GM21529 (cell line): Measurements from ENCODE around the gene CD4.
"Not testable (repeated sequence)": the region's sequence is repeated elsewhere in the genome, so short reads cannot be mapped to it uniquely, and the experiment has no call there.

Experiments
- ATAC-seq: cut with Tn5 transposase; IDR thresholded peaks from one replicate; pipeline ENCODE4 v1.9.1; 2021; ENCODE audit not compliant: unreplicated experiment

Gene CD4

GRCh38 chr12:6788972-6789924 is at the start of gene CD4:
CD4 (plus strand) TSS chr12:6789528; CDS start chr12:6800139, 10,611 bp downstream.
- ATAC-seq = no peak

GRCh38 chr12:6742080-6742479 is 47.2 kb upstream of the CD4 start:
- ATAC-seq = not testable (repeated sequence)

- ATAC-seq = no peak
These were observed 46.5 kb upstream of the CD4 start for GRCh38 chr12:6742834-6743233.

GRCh38 chr12:6743300-6743699 is 46.0 kb upstream of the CD4 start:
- ATAC-seq = not testable (repeated sequence)

- no peak for ATAC-seq
These were observed 43.4 kb upstream of the CD4 start for GRCh38 chr12:6745741-6746525.

GRCh38 chr12:6747216-6747615 is 42.1 kb upstream of the CD4 start:
- ATAC-seq = no peak

- ATAC-seq = no peak
These were observed 40.6 kb upstream of the CD4 start for GRCh38 chr12:6748761-6749160.

GRCh38 chr12:6750506-6750905 is 38.8 kb upstream of the CD4 start:
- ATAC-seq = no peak

- no peak for ATAC-seq
These were observed 37.6 kb upstream of the CD4 start for GRCh38 chr12:6751767-6752166.

- ATAC-seq = no peak
These were observed 37.0 kb upstream of the CD4 start for GRCh38 chr12:6752167-6752920.

- ATAC-seq = peak; percentile 90
These were observed 36.2 kb upstream of the CD4 start, which contains the start of gene MLF2 for GRCh38 chr12:6752921-6753771. MLF2 (minus strand) TSS chr12:6753141; CDS start chr12:6752334, 807 bp downstream.

- no peak for ATAC-seq
These were observed 35.5 kb upstream of the CD4 start for GRCh38 chr12:6753772-6754356.

- ATAC-seq = no peak
These were observed 34.9 kb upstream of the CD4 start for GRCh38 chr12:6754411-6754810.

- ATAC-seq = no peak
These were observed 32.2 kb upstream of the CD4 start for GRCh38 chr12:6757028-6757690.

GRCh38 chr12:6758506-6759095 is 30.7 kb upstream of the CD4 start:
- ATAC-seq = no peak

GRCh38 chr12:6759741-6760140 is 29.6 kb upstream of the CD4 start:
- no peak for ATAC-seq

- no peak for ATAC-seq
These were observed 25.9 kb upstream of the CD4 start for GRCh38 chr12:6763380-6763779.

- ATAC-seq = peak; percentile 81
These were observed 25.1 kb upstream of the CD4 start for GRCh38 chr12:6764011-6764828.
